ENCODE measurements around the gene CDH5.
"Not testable (repeated sequence)": the region's sequence is repeated elsewhere in the genome, so short reads cannot be mapped to it uniquely, and the experiment has no call there.

CDH5 gene

GRCh38 chr16:66366433-66367299 is at the start of gene CDH5:
Gene CDH5 (plus strand): TSS chr16:66366691. CDS start chr16:66379338, 12,647 bp downstream.
- H3K4me3 ChIP-seq (ENCODE audit: low read depth, low read length): no peak within 1 kb of the TSS

- H3K4me3 ChIP-seq (ENCODE audit: low read depth, low read length): no peak overlapping the region
These were observed 48.0 kb upstream of the CDH5 start for GRCh38 chr16:66318505-66318904.

GRCh38 chr16:66320774-66321173 is 45.7 kb upstream of the CDH5 start:
- H3K4me3 ChIP-seq (ENCODE audit: low read depth, low read length): no peak overlapping the region

- H3K4me3 ChIP-seq (ENCODE audit: low read depth, low read length): no peak overlapping the region
These were observed 44.3 kb upstream of the CDH5 start for GRCh38 chr16:66322174-66322573.

GRCh38 chr16:66324815-66325515 is 41.5 kb upstream of the CDH5 start:
- no peak overlapping the region for H3K4me3 ChIP-seq (ENCODE audit: low read depth, low read length)

- no peak overlapping the region for H3K4me3 ChIP-seq (ENCODE audit: low read depth, low read length)
These were observed 40.6 kb upstream of the CDH5 start for GRCh38 chr16:66325717-66326376.

GRCh38 chr16:66326991-66327513 is 39.4 kb upstream of the CDH5 start:
- no peak overlapping the region for H3K4me3 ChIP-seq (ENCODE audit: low read depth, low read length)

GRCh38 chr16:66328282-66328681 is 38.2 kb upstream of the CDH5 start:
- H3K4me3 ChIP-seq (ENCODE audit: low read depth, low read length): no peak overlapping the region

GRCh38 chr16:66331464-66331863 is 35.0 kb upstream of the CDH5 start:
- H3K4me3 ChIP-seq (ENCODE audit: low read depth, low read length): not testable (repeated sequence)

- no peak overlapping the region for H3K4me3 ChIP-seq (ENCODE audit: low read depth, low read length)
These were observed 33.6 kb upstream of the CDH5 start for GRCh38 chr16:66332634-66333610.

GRCh38 chr16:66334853-66335574 is 31.5 kb upstream of the CDH5 start:
- H3K4me3 ChIP-seq (ENCODE audit: low read depth, low read length): no peak overlapping the region

- H3K4me3 ChIP-seq (ENCODE audit: low read depth, low read length): no peak overlapping the region
These were observed 30.7 kb upstream of the CDH5 start for GRCh38 chr16:66335704-66336329.

- no peak overlapping the region for H3K4me3 ChIP-seq (ENCODE audit: low read depth, low read length)
These were observed 28.9 kb upstream of the CDH5 start for GRCh38 chr16:66337463-66338188.

- H3K4me3 ChIP-seq (ENCODE audit: low read depth, low read length): no peak overlapping the region
These were observed 24.1 kb upstream of the CDH5 start for GRCh38 chr16:66342294-66342900.

- no peak overlapping the region for H3K4me3 ChIP-seq (ENCODE audit: low read depth, low read length)
These were observed 21.9 kb upstream of the CDH5 start for GRCh38 chr16:66344533-66345145.

GRCh38 chr16:66346221-66346620 is 20.3 kb upstream of the CDH5 start:
- H3K4me3 ChIP-seq (ENCODE audit: low read depth, low read length): no peak overlapping the region

- no peak overlapping the region for H3K4me3 ChIP-seq (ENCODE audit: low read depth, low read length)
These were observed 14.2 kb upstream of the CDH5 start for GRCh38 chr16:66352304-66352703.

GRCh38 chr16:66353055-66353454 is 13.4 kb upstream of the CDH5 start:
- no peak overlapping the region for H3K4me3 ChIP-seq (ENCODE audit: low read depth, low read length)

All from iPS-11a (cell line).